Left lung (tissue), 10 donors: Measurements from ENCODE around the gene P2RY13. TPM values are rescaled to one million over a fixed set of nuclear protein-coding genes. Genes with fewer than 3 reads are reported as not detected.

Source experiments
- ATAC-seq: fragments of 200-7000 bp; cut with Tn5 transposase; one replicate; pipeline ENCODE4 v1.9.1; 2020; ENCODE audit warnings: moderate library complexity
- DNase-seq, 4 donors: peaks; one replicate each; pipeline ENCODE4 v3.0.0-alpha.2; 2013 to 2020
- H3K27ac ChIP-seq, 2 donors: fragments of 200-600 bp; sonication (generic) in 1 of 2; one replicate each; pipeline versions ENCODE4 v1.5.0 to v1.8.0; 2020 to 2021
- H3K27me3 ChIP-seq, 2 donors: fragments of 200-600 bp; sonication (generic) in 1 of 2; one replicate each; pipeline versions ENCODE4 v1.5.0 to v1.8.0; 2020 to 2021
- H3K36me3 ChIP-seq, 2 donors: fragments of 200-600 bp; sonication (generic) in 1 of 2; one replicate each; pipeline versions ENCODE4 v1.5.0 to v1.8.0; 2020 to 2021
- H3K4me1 ChIP-seq, 2 donors: fragments of 200-600 bp; one replicate each; pipeline ENCODE4 v1.8.0; 2021
- H3K4me3 ChIP-seq, 2 donors: fragments of 200-600 bp; sonication (generic) in 1 of 2; one replicate each; pipeline versions ENCODE4 v1.5.0 to v1.8.0; 2020 to 2021; ENCODE audit warnings: mild to moderate bottlenecking in 1 of 2
- H3K9me3 ChIP-seq, 2 donors: fragments of 200-600 bp; sonication (generic) in 1 of 2; one replicate each; pipeline versions ENCODE4 v1.5.0 to v1.8.0; 2020 to 2021
- intact Hi-C, 2 donors: fragments of 100-400 bp; cut with DNase I; formaldehyde crosslinking; loops; one replicate each; pipeline versions ENCODE4 v1.11.2 to v1.14.2; 2022
- polyA plus RNA-seq, 6 donors: library from polyadenylated mRNA; unstranded; fragments of 120-200 nt; gene quantifications; one replicate each; pipeline ENCODE4 v1.2.1, GENCODE V29; 2013; ENCODE audit not compliant: insufficient read length in 6 of 6
- total RNA-seq, 2 donors: library from RNA; stranded (reverse); fragmentation: NEBNext Ultra II Directional; extraction: Animal tissue kit (Norgen Biotek cat#: 25700); gene quantifications; one replicate each; pipeline ENCODE4 v1.2.1, GENCODE V29; 2021
- TF ChIP-seq, protein P1 (sequence below), 2 donors: fragments of 200-600 bp; sonication (generic) in 1 of 2; IDR thresholded peaks; one replicate each; pipeline versions ENCODE4 v1.5.0 to v1.8.0; 2021; ENCODE audit warnings: antibody characterized with exemption in 2 of 2
- donor health status: DM: no; HTN: yes; CAD: no.
- donor health status: DM: no; HTN: no; CAD: no.

P2RY13 gene
- total and polyA plus RNA-seq, 8 donors = 0.83 to 16.4 (median 1.5) TPM

DNA sequence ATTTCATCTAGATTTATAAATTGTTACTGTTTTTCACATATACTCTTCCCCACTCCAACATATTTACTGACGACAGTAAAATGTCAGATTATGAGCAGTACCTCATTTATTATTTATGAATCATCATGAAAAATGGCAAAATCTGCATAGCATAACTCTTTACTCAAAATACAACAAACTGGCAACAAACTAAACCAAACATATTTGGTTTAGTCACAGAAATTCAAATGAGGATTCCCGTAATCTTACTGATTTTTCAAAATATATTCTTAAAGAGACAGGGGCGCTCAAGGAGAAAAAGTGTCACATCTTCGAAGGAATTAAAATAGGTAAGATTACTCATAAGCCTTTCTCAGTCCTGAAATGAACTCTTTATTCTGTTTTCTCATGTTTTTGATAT is 9.7 kb downstream of the P2RY13 start:
- H3K4me1 ChIP-seq = peaks cover 0 to 39% of the 10 kb centered on the region in 2 donors
- no peaks in the 10 kb centered on the region for H3K27me3 ChIP-seq
- ATAC-seq (no peak), DNase-seq (no peak)
- H3K27ac ChIP-seq = no peak overlapping the region
- TF ChIP-seq, protein P1, sequence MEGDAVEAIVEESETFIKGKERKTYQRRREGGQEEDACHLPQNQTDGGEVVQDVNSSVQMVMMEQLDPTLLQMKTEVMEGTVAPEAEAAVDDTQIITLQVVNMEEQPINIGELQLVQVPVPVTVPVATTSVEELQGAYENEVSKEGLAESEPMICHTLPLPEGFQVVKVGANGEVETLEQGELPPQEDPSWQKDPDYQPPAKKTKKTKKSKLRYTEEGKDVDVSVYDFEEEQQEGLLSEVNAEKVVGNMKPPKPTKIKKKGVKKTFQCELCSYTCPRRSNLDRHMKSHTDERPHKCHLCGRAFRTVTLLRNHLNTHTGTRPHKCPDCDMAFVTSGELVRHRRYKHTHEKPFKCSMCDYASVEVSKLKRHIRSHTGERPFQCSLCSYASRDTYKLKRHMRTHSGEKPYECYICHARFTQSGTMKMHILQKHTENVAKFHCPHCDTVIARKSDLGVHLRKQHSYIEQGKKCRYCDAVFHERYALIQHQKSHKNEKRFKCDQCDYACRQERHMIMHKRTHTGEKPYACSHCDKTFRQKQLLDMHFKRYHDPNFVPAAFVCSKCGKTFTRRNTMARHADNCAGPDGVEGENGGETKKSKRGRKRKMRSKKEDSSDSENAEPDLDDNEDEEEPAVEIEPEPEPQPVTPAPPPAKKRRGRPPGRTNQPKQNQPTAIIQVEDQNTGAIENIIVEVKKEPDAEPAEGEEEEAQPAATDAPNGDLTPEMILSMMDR (IDR thresholded peaks at IDR 0.05) = no peak
- H3K4me3 ChIP-seq = no peak overlapping the region
- intact Hi-C loops = no loop called here
- H3K36me3 ChIP-seq = no peaks in the 10 kb centered on the region
- H3K9me3 ChIP-seq = no peaks in the 10 kb centered on the region

DNA sequence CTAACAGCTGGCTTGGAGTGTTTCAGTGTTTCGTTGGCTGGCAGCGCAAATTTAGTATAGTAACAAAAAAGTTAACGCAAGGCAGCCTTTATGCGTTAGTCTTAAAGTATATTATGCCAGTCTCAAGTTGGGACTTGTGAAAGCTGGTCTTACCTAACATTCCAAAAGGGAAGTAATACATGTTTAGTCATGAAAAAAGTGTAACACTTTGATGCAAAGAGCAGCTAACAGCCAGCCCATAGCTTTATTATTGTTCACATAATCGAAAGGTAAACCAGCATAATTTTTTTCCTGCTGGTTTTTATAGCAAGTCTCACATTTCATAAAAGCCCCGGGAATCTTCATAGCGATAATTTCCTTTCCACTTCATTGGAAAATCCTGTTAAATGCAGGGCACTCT is 10.4 kb downstream of the P2RY13 start:
- H3K9me3 ChIP-seq = no peaks in the 10 kb centered on the region
- intact Hi-C loops = no loop called here
- ATAC-seq = peak; percentile 27
- DNase-seq = no peak
- peak overlapping the region in 1 of 2 donors; percentile 82 for H3K27ac ChIP-seq
- peaks cover 0 to 39% of the 10 kb centered on the region in 2 donors for H3K4me1 ChIP-seq
- no peaks in the 10 kb centered on the region for H3K27me3 ChIP-seq
- H3K36me3 ChIP-seq = no peaks in the 10 kb centered on the region
- TF ChIP-seq, protein P1 (IDR thresholded peaks at IDR 0.05) = no peak
- H3K4me3 ChIP-seq = no peak overlapping the region

GRCh38 chr3:151318313-151318712 is 11.0 kb downstream of the P2RY13 start:
- H3K36me3 ChIP-seq = no peaks in the 10 kb centered on the region
- no peaks in the 10 kb centered on the region for H3K27me3 ChIP-seq
- TF ChIP-seq, protein P1 (IDR thresholded peaks at IDR 0.05) = no peak
- intact Hi-C loops = no loop called here
- no peaks in the 10 kb centered on the region for H3K9me3 ChIP-seq
- peaks cover 0 to 39% of the 10 kb centered on the region in 2 donors for H3K4me1 ChIP-seq
- peak overlapping the region in 1 of 2 donors; percentile 82 for H3K27ac ChIP-seq
- no peak for ATAC-seq
- DNase-seq = no peak
- no peak overlapping the region for H3K4me3 ChIP-seq

GRCh38 chr3:151316267-151316991 is 12.9 kb downstream of the P2RY13 start, which contains the start of gene GPR87:
Gene GPR87 (minus strand): TSS chr3:151316820. CDS start chr3:151300100, 16,720 bp downstream.
- intact Hi-C loops = no loop called here
- no peak for DNase-seq
- Histone ChIP-seq H3K4me1 (peaks cover 0 to 27% of the 10 kb centered on the region in 2 donors), H3K9me3 (no peaks in the 10 kb centered on the region), H3K27ac (no peak within 1 kb of the TSS), H3K27me3 (no peaks in the 10 kb centered on the region), H3K4me3 (no peak within 1 kb of the TSS), H3K36me3 (no peaks in the 10 kb centered on the region)
- TF ChIP-seq, protein P1 (IDR thresholded peaks at IDR 0.05) = no peak
- ATAC-seq = peak; percentile 38

DNA sequence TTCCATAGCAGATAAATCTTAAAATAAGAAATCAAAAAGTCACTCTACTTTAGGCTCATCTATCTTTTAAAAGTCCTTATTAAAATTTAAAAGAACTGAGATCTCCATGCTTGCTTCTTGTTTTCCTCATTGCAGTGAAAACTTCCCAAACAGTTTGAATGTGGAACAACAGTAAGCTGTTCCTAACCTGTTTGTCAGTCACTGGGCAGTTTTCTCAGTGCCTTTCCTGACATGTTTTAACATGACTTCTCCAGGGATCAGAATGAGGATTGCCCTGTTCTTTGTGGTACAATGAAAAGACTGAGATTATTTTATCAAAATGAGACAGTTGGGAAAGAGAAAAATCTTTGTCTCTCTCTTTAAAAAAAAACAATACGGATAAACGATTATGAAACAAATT is 13.5 kb downstream of the P2RY13 start:
- ATAC-seq (no peak), DNase-seq (no peak)
- no peaks in the 10 kb centered on the region for H3K27me3 ChIP-seq
- intact Hi-C loops = no loop called here
- H3K4me1 ChIP-seq = peaks cover 0 to 26% of the 10 kb centered on the region in 2 donors
- H3K9me3 ChIP-seq = no peaks in the 10 kb centered on the region
- TF ChIP-seq, protein P1 (IDR thresholded peaks at IDR 0.05) = no peak
- H3K27ac ChIP-seq = no peak overlapping the region
- no peaks in the 10 kb centered on the region for H3K36me3 ChIP-seq
- no peak overlapping the region for H3K4me3 ChIP-seq
